ENCODE results near the gene ZNF541. TPM values are rescaled to one million over a fixed set of nuclear protein-coding genes. Genes with fewer than 3 reads are reported as not detected.
A peak's percentile ranks its signal among the peaks of the same experiment; 100 is the strongest.

The ZNF541 gene
- total and polyA plus RNA-seq, 10 of the 15 experiments (the other 5 are each of a cell fraction or from before 2014, with no cell fraction given), result 0.03 to 0.12 (median 0.07) TPM; not detected in 4

GRCh38 chr19:47560999-47561398 lies 11.9 kb downstream of the ZNF541 start:
- Histone ChIP-seq H3K4me3 (no peak overlapping the region), H2AFZ (ENCODE audit: control insufficient read depth, low read depth, low read length) (no peak overlapping the region), H3K4me1 (ENCODE audit: control insufficient read depth, insufficient read depth, low read length) (peaks cover 5% of the 10 kb centered on the region; the same call in 1 of the 2 replicates), H3K4me2 (ENCODE audit: control insufficient read depth, insufficient read depth) (peak overlapping the region; percentile 22; the same call in 1 of the 2 replicates), H3K36me3 (ENCODE audit: control insufficient read depth in 2 of 2, insufficient read depth in 2 of 2, low read length in 1 of 2) (no peaks in the 10 kb centered on the region), H3K9me3 (replicated peaks; ENCODE audit: control insufficient read depth, insufficient read depth, low read length) (no peaks in the 10 kb centered on the region), H3K27me3 (replicated peaks in 1 of 2; ENCODE audit: control insufficient read depth in 2 of 2, insufficient read depth in 2 of 2, low read length in 1 of 2) (no peaks in the 10 kb centered on the region), H3K9ac (ENCODE audit: control insufficient read depth, insufficient read depth, low read length) (no peak overlapping the region), H3K27ac (ENCODE audit: control insufficient read depth, insufficient read depth) (no peak overlapping the region), H4K20me1 (ENCODE audit: control insufficient read depth, insufficient read depth) (no peaks in the 10 kb centered on the region), H3K79me2 (ENCODE audit: control insufficient read depth, insufficient read depth, low read length) (no peaks in the 10 kb centered on the region)
- no peak for DNase-seq (ENCODE audit: low read depth, low spot score)
- TF ChIP-seq SMAD5 (IDR thresholded peaks at IDR 0.05; ENCODE audit: low read depth), result no peak
- TF ChIP-seq RUNX3 (IDR thresholded peaks at IDR 0.05; ENCODE audit: low read length), result peak; percentile 27; the same call in 1 of the 2 replicates
- 64% methylated on average over 2 of the region's 2 CpGs for WGBS (ENCODE audit: insufficient coverage, insufficient replicate concordance, low lambda C conversion rate, missing lambda C conversion rate)
- peak; percentile 56 for ATAC-seq
- in situ Hi-C loops (cut with MboI), result no loop called here
- ChIA-PET RAD21 (ENCODE audit: unreplicated experiment) (interaction anchor here (0.9 kb wide), 2 partner anchors 43 to 45 kb away, joined by 3 read pairs; no protein-coding TSS in a partner anchor), POLR2A (interaction anchor here (0.7 kb wide), 1 partner anchor 17 kb away, joined by 3 read pairs; no protein-coding TSS in a partner anchor), SMC1A (ENCODE audit: uncharacterized antibody, unreplicated experiment) (interaction anchor here (1.0 to 1.6 kb wide), 4 partner anchors 8 to 45 kb away, joined by 3 to 4 read pairs (median 4); no protein-coding TSS in a partner anchor), CTCF (interaction anchor here (1.1 kb wide), 1 partner anchor 45 kb away, joined by 3 read pairs; no protein-coding TSS in a partner anchor)
- BruUV-seq (replicated peaks), result no TSS peak
- intact Hi-C loops (cut with micrococcal nuclease; ENCODE audit: unreplicated experiment), result no loop called here
- FAIRE-seq, result no peak

- no peak overlapping the region for H3K27ac ChIP-seq (ENCODE audit: control insufficient read depth, insufficient read depth)
- H3K9ac ChIP-seq (ENCODE audit: control insufficient read depth, insufficient read depth, low read length), result no peak overlapping the region
- H3K79me2 ChIP-seq (ENCODE audit: control insufficient read depth, insufficient read depth, low read length), result no peaks in the 10 kb centered on the region
- intact Hi-C loops (cut with micrococcal nuclease; ENCODE audit: unreplicated experiment), result no loop called here
- RAD21 ChIA-PET (ENCODE audit: unreplicated experiment), result no interaction called here
- no peaks in the 10 kb centered on the region for H3K9me3 ChIP-seq (replicated peaks; ENCODE audit: control insufficient read depth, insufficient read depth, low read length)
- 38% methylated on average over 4 of the region's 4 CpGs for WGBS (ENCODE audit: insufficient coverage, insufficient replicate concordance, low lambda C conversion rate, missing lambda C conversion rate)
- ATAC-seq (no peak), DNase-seq (ENCODE audit: low read depth, low spot score) (no peak), FAIRE-seq (no peak)
- no peaks in the 10 kb centered on the region for H4K20me1 ChIP-seq (ENCODE audit: control insufficient read depth, insufficient read depth)
- H2AFZ ChIP-seq (ENCODE audit: control insufficient read depth, low read depth, low read length), result no peak overlapping the region
- POLR2A ChIA-PET, result no interaction called here
- no peaks in the 10 kb centered on the region for H3K4me1 ChIP-seq (ENCODE audit: control insufficient read depth, insufficient read depth, low read length)
- in situ Hi-C loops (cut with MboI), result no loop called here
- H3K4me3 ChIP-seq, result no peak overlapping the region
- H3K36me3 ChIP-seq (ENCODE audit: control insufficient read depth in 2 of 2, insufficient read depth in 2 of 2, low read length in 1 of 2), result no peaks in the 10 kb centered on the region
- no TSS peak for BruUV-seq (replicated peaks)
- H3K4me2 ChIP-seq (ENCODE audit: control insufficient read depth, insufficient read depth), result no peak overlapping the region
- CTCF ChIA-PET, result interaction anchor here (0.6 kb wide), 1 partner anchor 9 kb away, joined by 4 read pairs; no protein-coding TSS in a partner anchor
- no peaks in the 10 kb centered on the region for H3K27me3 ChIP-seq (replicated peaks in 1 of 2; ENCODE audit: control insufficient read depth in 2 of 2, insufficient read depth in 2 of 2, low read length in 1 of 2)
- SMC1A ChIA-PET (ENCODE audit: uncharacterized antibody, unreplicated experiment), result interaction anchor here (0.6 to 1.2 kb wide), 3 partner anchors 32 to 735 kb away, joined by 3 to 4 read pairs (median 3); no protein-coding TSS in a partner anchor
- no peak for TF ChIP-seq RUNX3 (IDR thresholded peaks at IDR 0.05; ENCODE audit: low read length)
- TF ChIP-seq ETV6 (conservative IDR thresholded peaks at IDR 0.05 in 1 of 2, IDR thresholded peaks at IDR 0.05 in 1 of 2; ENCODE audit: borderline replicate concordance in 1 of 2, low read depth in 1 of 2), result no peak
- no peak for TF ChIP-seq FOXK2 (IDR thresholded peaks at IDR 0.05)
- TF ChIP-seq, protein P1, sequence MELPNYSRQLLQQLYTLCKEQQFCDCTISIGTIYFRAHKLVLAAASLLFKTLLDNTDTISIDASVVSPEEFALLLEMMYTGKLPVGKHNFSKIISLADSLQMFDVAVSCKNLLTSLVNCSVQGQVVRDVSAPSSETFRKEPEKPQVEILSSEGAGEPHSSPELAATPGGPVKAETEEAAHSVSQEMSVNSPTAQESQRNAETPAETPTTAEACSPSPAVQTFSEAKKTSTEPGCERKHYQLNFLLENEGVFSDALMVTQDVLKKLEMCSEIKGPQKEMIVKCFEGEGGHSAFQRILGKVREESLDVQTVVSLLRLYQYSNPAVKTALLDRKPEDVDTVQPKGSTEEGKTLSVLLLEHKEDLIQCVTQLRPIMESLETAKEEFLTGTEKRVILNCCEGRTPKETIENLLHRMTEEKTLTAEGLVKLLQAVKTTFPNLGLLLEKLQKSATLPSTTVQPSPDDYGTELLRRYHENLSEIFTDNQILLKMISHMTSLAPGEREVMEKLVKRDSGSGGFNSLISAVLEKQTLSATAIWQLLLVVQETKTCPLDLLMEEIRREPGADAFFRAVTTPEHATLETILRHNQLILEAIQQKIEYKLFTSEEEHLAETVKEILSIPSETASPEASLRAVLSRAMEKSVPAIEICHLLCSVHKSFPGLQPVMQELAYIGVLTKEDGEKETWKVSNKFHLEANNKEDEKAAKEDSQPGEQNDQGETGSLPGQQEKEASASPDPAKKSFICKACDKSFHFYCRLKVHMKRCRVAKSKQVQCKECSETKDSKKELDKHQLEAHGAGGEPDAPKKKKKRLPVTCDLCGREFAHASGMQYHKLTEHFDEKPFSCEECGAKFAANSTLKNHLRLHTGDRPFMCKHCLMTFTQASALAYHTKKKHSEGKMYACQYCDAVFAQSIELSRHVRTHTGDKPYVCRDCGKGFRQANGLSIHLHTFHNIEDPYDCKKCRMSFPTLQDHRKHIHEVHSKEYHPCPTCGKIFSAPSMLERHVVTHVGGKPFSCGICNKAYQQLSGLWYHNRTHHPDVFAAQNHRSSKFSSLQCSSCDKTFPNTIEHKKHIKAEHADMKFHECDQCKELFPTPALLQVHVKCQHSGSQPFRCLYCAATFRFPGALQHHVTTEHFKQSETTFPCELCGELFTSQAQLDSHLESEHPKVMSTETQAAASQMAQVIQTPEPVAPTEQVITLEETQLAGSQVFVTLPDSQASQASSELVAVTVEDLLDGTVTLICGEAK (IDR thresholded peaks at IDR 0.05; ENCODE audit: borderline replicate concordance), result no peak
- TF ChIP-seq CREB1 (IDR thresholded peaks at IDR 0.05; ENCODE audit: low read depth), result no peak
- TF ChIP-seq JUND (IDR thresholded peaks at IDR 0.05; ENCODE audit: low read depth, low read length), result no peak
- no peak for TF ChIP-seq NFXL1 (IDR thresholded peaks at IDR 0.05; ENCODE audit: borderline replicate concordance)
Measured at GRCh38 chr19:47550129-47550528, 22.8 kb downstream of the ZNF541 start.
